HG03575 (cell line): ENCODE results near the gene TAAR8.
"Not testable (repeated sequence)": the region's sequence is repeated elsewhere in the genome, so short reads cannot be mapped to it uniquely, and the experiment has no call there.

ENCODE experiments used
- ATAC-seq: cut with Tn5 transposase; IDR thresholded peaks from one replicate; pipeline ENCODE4 v1.9.1; 2021; ENCODE audit not compliant: unreplicated experiment, insufficient number of reproducible peaks, low FRiP score; ENCODE audit errors: extremely low read depth

TAAR8 gene

GRCh38 chr6:132537145-132537544, 15.3 kb upstream of the TAAR8 start:
- no peak for ATAC-seq

DNA sequence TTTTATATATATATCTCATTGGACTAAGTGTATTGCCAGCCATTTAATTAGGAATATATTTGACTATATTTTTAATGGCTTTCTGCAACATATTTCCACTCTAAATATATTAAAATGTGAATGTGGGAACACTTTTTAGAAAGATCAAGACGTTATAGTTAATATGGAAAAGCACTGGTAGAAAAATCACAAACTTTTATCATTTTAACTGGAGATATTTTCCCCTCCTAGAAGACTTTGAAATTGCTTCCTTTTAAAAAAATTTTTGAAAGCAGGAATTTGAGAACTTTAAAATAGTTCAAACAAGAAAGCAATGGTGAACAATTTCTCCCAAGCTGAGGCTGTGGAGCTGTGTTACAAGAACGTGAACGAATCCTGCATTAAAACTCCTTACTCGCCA, 14.5 kb upstream of the TAAR8 start, which contains the start of gene TAAR9:
TSS of gene TAAR9 (plus strand) at position 301 of the 400 bp plus-strand sequence. CDS start at position 314, 13 bp downstream.
- ATAC-seq: no peak

DNA sequence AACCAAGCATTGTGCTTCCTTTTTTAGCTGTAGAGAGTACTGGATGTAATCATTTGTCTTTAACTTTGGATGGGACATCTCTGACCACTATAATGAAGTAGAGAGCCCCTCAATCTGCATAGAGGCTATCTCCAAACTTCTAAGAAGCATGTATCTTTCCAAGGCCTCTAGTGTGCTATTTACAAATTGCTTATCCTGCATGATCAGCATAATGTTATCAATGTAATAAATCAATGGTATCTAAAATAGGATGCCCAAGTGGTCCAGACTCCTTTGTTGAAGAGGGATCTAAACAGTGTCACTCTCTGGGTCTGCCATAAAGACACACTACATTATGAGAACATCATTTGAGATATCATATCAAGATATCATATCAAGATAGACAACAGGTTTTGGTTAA, 7.6 kb upstream of the TAAR8 start:
- no peak for ATAC-seq

GRCh38 chr6:132548746-132549463, 3.6 kb upstream of the TAAR8 start:
- ATAC-seq: no peak

DNA sequence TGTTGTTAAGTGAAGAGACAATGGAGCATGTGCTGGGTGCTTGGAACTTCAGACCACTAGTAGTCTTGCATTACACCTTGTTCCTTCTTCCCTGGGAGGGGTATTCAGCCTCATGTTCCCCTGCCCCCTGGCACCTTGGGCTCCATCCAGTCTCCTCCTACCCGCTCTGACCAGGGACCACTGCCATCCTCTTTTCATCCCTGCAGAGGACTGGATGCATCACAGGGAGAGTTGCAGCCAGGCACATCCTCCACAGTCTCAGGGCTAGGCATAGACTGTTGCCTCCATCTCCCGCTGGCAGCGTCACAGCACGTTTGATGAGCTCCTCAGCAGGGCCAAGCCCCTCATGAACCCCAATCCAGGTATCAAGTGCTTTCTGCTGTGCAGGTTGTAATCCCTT, 1.3 kb upstream of the TAAR8 start:
- ATAC-seq: no peak

GRCh38 chr6:132560087-132560486, 7.6 kb downstream of the TAAR8 start:
- ATAC-seq: not testable (repeated sequence)

GRCh38 chr6:132566404-132566803, 13.9 kb downstream of the TAAR8 start:
- no peak for ATAC-seq

DNA sequence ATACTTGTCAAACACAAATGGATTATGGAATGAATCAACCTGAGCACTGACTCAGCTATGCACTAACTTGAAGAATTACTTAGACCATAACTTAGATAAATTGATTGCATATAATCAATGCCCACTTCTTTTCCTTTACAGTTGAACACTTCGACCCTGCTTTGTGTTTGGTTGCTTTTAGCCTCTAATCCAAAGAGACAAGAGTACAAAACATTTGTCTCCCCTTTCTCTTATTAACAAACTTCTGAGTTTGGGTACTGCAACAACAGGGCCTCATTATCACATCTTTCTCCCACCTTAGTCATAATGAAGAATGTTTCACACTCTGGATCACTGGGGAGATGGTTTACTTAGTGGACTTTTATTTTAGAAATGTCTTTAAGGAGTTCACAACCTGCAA, 15.1 kb downstream of the TAAR8 start:
- no peak for ATAC-seq

DNA sequence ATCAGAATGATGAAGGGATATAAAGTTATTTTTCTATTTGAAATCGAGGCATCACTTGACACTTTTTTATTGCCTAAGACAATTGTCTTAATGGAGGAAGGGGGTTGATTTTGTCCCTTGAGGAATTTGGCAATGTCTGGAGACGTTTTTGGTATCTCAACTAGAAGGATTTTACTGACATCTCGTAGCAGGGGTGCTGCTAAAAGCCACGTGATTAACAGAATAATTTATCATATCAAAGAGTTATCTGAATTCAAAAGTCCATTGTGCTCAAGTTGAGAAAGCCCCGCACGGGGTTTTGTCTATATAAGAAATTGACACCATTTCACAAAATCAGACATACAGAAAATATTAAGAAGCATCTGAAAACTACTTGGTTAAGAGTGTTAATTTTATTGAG, 16.1 kb downstream of the TAAR8 start:
- no peak for ATAC-seq

DNA sequence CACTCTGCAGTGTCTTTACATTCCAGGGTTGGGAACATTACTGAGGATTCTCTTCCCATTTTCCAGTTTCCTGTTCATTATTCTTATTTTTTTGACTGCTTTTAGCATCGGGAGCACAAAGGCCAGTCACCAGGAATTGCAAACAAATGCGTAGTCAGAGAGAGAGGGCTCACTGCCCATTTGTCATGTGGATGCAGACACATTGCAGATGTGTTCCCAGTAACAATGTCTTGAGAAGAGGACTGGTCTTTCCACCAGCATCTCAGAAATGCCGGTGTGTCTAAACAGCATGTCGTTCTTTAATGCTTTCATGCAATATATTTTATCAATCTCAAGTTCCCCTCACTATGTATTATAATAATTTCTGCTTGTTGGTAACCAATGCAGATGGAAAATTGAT, 16.7 kb downstream of the TAAR8 start:
- no peak for ATAC-seq

DNA sequence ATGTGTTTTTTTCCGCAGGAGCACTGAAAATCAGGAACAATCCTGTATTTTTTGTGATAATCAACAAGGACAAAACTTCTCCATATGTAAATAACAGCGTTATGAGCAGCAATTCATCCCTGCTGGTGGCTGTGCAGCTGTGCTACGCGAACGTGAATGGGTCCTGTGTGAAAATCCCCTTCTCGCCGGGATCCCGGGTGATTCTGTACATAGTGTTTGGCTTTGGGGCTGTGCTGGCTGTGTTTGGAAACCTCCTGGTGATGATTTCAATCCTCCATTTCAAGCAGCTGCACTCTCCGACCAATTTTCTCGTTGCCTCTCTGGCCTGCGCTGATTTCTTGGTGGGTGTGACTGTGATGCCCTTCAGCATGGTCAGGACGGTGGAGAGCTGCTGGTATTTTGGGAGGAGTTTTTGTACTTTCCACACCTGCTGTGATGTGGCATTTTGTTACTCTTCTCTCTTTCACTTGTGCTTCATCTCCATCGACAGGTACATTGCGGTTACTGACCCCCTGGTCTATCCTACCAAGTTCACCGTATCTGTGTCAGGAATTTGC, 17.8 kb downstream of the TAAR8 start, which contains the start of gene TAAR6:
TSS of gene TAAR6 (plus strand) at position 102 of the 557 bp plus-strand sequence. CDS start at position 102, 0 bp downstream.
- no peak for ATAC-seq

DNA sequence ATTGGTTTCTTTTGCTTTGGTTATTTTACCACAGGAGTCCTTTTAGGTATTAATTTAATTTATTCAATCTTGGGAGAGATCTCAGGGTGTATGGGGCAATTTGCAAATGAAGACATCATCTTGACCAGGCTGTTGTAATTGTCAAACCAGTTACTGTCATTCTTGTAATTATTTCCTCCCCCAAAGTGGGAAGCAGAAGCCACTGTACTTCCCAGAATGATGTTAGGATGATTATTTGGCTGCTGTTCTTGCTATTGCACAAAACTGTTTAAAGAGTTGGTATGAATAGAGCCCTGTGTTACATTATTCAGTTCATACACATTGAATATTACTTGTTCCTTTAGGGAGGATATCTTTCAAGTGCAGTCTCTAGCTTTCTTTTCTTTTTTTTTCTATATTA, 19.3 kb downstream of the TAAR8 start:
- ATAC-seq: no peak

DNA sequence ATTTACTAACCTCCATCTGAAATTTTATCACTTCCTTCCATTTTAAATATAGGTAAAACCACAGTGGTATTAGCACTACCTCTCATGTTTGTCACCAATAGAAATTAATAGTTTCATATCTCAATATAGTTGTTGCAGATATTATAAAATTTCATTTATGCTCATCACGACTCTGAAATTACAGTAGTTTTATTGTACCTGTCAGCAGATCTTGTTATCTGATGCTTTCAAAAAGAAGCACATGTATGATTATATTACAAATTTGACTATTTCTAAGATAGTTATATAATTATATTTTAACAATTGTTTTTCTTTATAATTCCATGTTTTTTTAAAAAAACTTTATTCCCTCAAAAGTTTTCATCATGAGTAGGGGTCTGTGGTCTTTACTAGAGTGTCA, 32.2 kb downstream of the TAAR8 start:
- ATAC-seq: no peak

GRCh38 chr6:132587424-132587823, 35.0 kb downstream of the TAAR8 start:
- no peak for ATAC-seq

DNA sequence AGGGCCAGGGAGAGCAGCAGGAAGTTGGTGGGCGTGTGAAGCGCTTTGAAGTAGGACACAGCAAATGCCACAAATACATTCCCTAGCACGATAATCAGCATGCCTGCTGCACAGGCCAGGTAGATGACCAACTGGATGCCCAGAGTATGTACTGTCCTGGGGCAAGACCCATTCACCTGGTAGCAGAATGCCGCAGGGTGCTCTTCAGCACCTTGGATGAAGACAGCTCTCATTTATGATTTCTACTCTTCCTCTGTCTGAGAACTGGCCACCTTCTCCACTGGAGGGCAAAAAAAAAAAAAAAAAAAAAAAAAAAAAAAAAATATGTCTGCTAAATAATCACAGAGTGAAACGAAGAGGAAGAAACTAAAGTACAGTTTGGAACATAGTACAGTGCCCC, 37.0 kb downstream of the TAAR8 start, which contains the start of gene TAAR5:
TSS of gene TAAR5 (minus strand) at position 288 of the 400 bp plus-strand sequence. CDS start at position 233, 55 bp downstream.
- ATAC-seq: no peak

- ATAC-seq: no peak
Measured at GRCh38 chr6:132590362-132590761, 37.9 kb downstream of the TAAR8 start.

- ATAC-seq: no peak
Measured at GRCh38 chr6:132592855-132593254, 40.4 kb downstream of the TAAR8 start.

DNA sequence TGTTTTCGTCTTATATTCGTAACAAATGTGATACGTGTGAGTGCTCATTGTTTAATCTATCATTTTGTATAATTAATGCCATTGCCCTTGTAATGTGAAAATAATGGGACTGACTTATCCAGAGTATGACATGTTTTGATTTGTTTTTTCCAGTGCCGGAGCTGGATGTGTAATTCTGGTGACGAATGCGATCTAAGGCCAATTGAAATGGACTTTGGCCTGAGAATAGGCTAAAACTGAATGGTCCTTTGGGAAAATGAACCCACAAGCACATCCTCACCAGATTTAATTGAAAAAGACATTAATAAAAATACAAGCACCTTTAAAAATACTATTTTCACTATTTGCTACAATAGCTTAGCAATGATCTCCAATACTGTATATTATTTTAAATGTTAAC, 43.7 kb downstream of the TAAR8 start:
- ATAC-seq: no peak

GRCh38 chr6:132598473-132598872, 46.0 kb downstream of the TAAR8 start:
- ATAC-seq: peak; percentile 78

DNA sequence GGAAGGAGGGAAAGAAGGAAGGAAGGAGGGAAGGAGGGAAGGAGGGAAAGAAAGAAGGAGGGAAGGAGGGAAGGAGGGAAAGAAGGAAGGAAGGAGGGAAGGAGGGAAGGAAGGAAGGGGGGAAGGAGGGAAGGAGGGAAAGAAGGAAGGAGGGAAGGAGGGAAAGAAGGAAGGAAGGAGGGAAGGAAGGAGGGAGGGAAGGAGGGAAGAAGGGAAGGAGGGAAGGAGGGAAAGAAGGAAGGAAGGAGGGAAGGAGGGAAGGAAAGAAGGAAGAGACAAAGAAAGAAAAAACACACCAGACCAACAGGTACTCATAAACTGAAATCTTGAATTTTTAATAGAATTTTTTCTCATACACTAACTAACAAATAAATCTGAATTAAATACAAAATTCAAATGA, 48.4 kb downstream of the TAAR8 start:
- not testable (repeated sequence) for ATAC-seq
